ENCODE data around the gene IQCF5.
"Not testable (repeated sequence)": the region's sequence is repeated elsewhere in the genome, so short reads cannot be mapped to it uniquely, and the experiment has no call there.

Gene IQCF5

GRCh38 chr3:51862886-51863285 is 12.5 kb downstream of the IQCF5 start:
- no peak for DNase-seq

DNA sequence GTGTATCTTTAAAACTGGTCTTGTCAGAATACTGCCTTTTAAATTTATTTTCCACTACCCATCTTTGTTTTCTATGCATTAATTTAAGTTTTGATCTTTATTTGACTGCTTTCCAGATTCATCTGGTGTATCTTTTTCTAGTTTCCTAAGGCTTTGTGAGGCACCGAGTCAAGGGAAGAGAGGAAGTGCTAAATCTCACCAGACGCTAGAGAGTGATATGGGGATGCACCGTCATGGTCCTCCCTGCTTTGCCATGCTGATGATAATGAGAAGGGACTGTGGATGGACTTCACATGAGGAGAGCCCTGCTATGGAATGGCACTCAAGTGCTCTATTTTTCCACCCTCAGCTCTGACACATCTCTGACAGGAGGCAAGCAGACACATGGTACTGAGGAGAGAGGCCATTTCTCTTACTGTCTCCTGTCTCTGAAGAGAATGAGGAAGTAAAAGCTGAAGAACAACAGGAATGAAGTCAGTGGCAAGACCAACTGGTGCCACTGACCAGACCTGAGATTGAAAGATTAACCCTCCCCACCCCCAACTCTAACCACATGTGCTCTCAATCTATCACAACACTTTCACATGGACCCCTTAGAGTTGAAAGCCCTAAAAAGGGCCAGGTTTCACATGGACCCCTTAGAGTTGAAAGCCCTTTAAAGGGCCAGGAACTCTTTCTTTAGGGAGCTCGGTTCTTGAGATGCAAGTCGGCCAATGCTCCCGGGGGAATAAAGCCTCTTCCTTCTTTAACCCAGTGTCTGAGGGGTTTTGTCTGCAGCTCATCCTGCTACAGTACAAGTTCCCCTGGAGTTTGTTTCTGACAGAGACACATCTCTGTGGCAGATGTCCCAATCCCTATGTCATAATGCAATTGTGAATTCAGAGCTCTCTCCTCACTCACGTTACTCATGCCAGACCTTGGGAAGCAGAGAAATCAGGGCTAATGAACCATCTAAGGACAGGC is 14.4 kb downstream of the IQCF5 start, which contains the start of gene IQCF2:
IQCF2 (plus strand) TSS at position 913 of the 963 bp plus-strand sequence. CDS start 52 bp downstream, outside the sequence.
- no peak for DNase-seq

- DNase-seq, result not testable (repeated sequence)
Observed at GRCh38 chr3:51855411-51855810, 20.0 kb downstream of the IQCF5 start.

GRCh38 chr3:51845129-51845528 is 30.3 kb downstream of the IQCF5 start:
- DNase-seq, result no peak

- DNase-seq, result no peak
Observed at GRCh38 chr3:51836606-51837005, 38.8 kb downstream of the IQCF5 start.

DNA sequence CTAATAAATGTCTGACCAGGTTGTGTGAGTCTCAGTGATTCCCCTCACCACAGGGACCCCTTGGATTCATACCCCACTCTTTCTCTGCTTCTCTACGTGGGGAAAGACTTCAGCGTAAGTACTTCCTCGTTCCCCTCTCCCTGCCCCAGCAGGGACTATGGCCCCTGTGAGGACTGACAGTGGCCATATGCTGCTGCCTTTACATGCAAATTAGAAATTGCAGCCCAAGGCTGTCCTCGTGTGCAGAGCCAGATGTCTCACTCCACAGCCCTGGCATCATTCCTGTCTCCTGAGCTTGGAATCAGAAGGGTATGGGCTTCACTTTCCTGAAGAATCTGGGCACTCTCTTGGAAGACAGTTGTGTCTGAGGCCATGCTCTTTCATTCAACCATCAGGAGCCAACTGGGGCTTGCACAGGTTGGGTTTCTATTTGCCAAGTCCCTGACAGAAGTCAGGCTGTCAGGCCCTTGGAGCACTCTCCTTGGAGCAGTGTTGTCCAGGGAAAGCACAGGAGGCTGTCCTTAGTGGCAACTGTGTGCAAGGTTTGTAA is 44.5 kb downstream of the IQCF5 start:
- no peak for DNase-seq

DNA sequence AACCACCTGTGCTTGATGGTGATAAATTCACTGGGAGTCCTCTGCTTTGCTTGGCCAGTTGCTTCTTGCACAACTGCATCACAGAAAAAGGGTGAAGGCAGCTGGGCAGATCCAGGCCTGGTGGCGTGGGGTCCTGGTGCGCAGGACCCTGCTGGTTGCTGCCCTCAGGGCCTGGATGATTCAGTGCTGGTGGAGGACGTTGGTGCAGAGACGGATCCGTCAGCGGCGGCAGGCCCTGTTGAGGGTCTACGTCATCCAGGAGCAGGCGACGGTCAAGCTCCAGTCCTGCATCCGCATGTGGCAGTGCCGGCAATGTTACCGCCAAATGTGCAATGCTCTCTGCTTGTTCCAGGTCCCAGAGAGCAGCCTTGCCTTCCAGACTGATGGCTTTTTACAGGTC is 45.1 kb downstream of the IQCF5 start:
- no peak for DNase-seq

DNA sequence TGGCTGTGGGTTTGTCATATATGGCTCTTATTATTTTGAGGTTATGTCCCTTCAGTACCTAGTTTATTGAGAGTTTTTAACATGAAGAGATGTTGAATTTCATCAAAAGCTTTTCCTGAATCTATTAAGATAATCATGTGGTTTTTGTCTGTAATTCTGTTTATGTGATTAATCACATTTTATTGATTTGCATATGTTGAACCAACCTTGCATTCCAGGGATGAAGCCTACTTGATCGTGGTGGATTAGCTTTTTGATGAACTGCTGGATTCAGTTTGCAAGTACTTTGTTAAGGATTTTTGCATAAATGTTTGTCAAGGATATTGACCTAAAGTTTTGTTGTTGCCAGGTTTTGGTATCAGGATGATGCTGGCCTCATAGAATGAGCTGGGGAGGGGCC is 47.1 kb downstream of the IQCF5 start:
- DNase-seq, result no peak

Measured in NCI-H2081 (cell line).